Progenitor cell of endocrine pancreas (in vitro differentiated cells): ENCODE results near the gene TMEM271. TPM values are rescaled to one million over a fixed set of nuclear protein-coding genes. Genes with fewer than 3 reads are reported as not detected.

Experiments used
- DNase-seq: peaks from one replicate; pipeline ENCODE4 v3.0.0; 2021; ENCODE audit warnings: low spot score; ENCODE audit not compliant: unreplicated experiment
- H3K27ac Mint-ChIP-seq: 2 replicates; pipeline ENCODE4 v1.8.0; 2021; ENCODE audit warnings: mild to moderate bottlenecking, moderate library complexity, mixed read lengths
- H3K27me3 Mint-ChIP-seq: 2 replicates; pipeline ENCODE4 v1.8.0; 2021; ENCODE audit warnings: mixed read lengths
- H3K36me3 Mint-ChIP-seq: 2 replicates; pipeline ENCODE4 v1.8.0; 2022; ENCODE audit warnings: mixed read lengths; ENCODE audit not compliant: insufficient read depth
- H3K4me1 Mint-ChIP-seq: 2 replicates; pipeline ENCODE4 v1.8.0; 2021; ENCODE audit warnings: low read depth, mixed read lengths
- H3K4me3 Mint-ChIP-seq: 2 replicates; pipeline ENCODE4 v1.8.0; 2021; ENCODE audit warnings: low read depth, mild to moderate bottlenecking, moderate library complexity, mixed read lengths
- H3K9me3 Mint-ChIP-seq: 2 replicates; pipeline ENCODE4 v1.8.0; 2021; ENCODE audit warnings: low read depth, mixed read lengths
- CTCF ChIP-seq: fragments of 200-600 bp; sonication (generic); IDR thresholded peaks from one replicate; pipeline ENCODE4 v1.5.0; 2021; ENCODE audit warnings: antibody characterized with exemption, mild to moderate bottlenecking; ENCODE audit not compliant: unreplicated experiment
- total RNA-seq: library from RNA; stranded (reverse); gene quantifications from 2 replicates; pipeline ENCODE4 v1.2.1, GENCODE V29; 2021

TMEM271 gene
- total RNA-seq, 1 donor from 2014 or later: not detected

- Mint-ChIP-seq H3K9me3 (no peaks in the 10 kb centered on the region), H3K36me3 (no peaks in the 10 kb centered on the region), H3K27me3 (peaks cover 70% of the 10 kb centered on the region), H3K4me1 (peaks cover 6% of the 10 kb centered on the region), H3K27ac (no peak overlapping the region), H3K4me3 (peak overlapping the region; percentile 16)
- DNase-seq: no peak
- TF ChIP-seq CTCF: no peak
Measured at GRCh38 chr4:577499-578450, 1.7 kb upstream of the TMEM271 start.

GRCh38 chr4:576991-577498 lies 950 bp upstream of the TMEM271 start:
- H3K27me3 Mint-ChIP-seq: peaks cover 74% of the 10 kb centered on the region
- no peak for DNase-seq

GRCh38 chr4:575281-576141 lies 584 bp downstream of the TMEM271 start:
- H3K27ac Mint-ChIP-seq: no peak overlapping the region
- H3K9me3 Mint-ChIP-seq: no peaks in the 10 kb centered on the region
- TF ChIP-seq CTCF: no peak
- H3K36me3 Mint-ChIP-seq: no peaks in the 10 kb centered on the region
- DNase-seq: peak; percentile 65
- peaks cover 75% of the 10 kb centered on the region for H3K27me3 Mint-ChIP-seq
- H3K4me1 Mint-ChIP-seq: peaks cover 6% of the 10 kb centered on the region
- no peak overlapping the region for H3K4me3 Mint-ChIP-seq

More at GRCh38 chr4:576991-577498, 950 bp upstream of the TMEM271 start:
- TF ChIP-seq CTCF: no peak
- H3K27ac Mint-ChIP-seq: no peak overlapping the region
- peaks cover 6% of the 10 kb centered on the region for H3K4me1 Mint-ChIP-seq
- no peaks in the 10 kb centered on the region for H3K9me3 Mint-ChIP-seq
- no peaks in the 10 kb centered on the region for H3K36me3 Mint-ChIP-seq
- no peak overlapping the region for H3K4me3 Mint-ChIP-seq

GRCh38 chr4:574346-575161 lies 1.5 kb downstream of the TMEM271 start:
- TF ChIP-seq CTCF: no peak
- DNase-seq: no peak
- H3K4me1 Mint-ChIP-seq: peaks cover 6% of the 10 kb centered on the region

More at GRCh38 chr4:574346-575161, 1.5 kb downstream of the TMEM271 start:
- no peaks in the 10 kb centered on the region for H3K9me3 Mint-ChIP-seq
- H3K27ac Mint-ChIP-seq: no peak overlapping the region
- H3K4me3 Mint-ChIP-seq: no peak overlapping the region
- H3K27me3 Mint-ChIP-seq: peaks cover 73% of the 10 kb centered on the region
- H3K36me3 Mint-ChIP-seq: no peaks in the 10 kb centered on the region
